SK-N-DZ (cell line): ENCODE measurements around the gene ZSWIM5.

Experiments used
- DNase-seq: peaks from one replicate; pipeline ENCODE4 v3.0.0-alpha.2; 2015; ENCODE audit warnings: low spot score

The ZSWIM5 gene

GRCh38 chr1:45035631-45036301, 170.6 kb downstream of the ZSWIM5 start:
- DNase-seq = no peak

DNA sequence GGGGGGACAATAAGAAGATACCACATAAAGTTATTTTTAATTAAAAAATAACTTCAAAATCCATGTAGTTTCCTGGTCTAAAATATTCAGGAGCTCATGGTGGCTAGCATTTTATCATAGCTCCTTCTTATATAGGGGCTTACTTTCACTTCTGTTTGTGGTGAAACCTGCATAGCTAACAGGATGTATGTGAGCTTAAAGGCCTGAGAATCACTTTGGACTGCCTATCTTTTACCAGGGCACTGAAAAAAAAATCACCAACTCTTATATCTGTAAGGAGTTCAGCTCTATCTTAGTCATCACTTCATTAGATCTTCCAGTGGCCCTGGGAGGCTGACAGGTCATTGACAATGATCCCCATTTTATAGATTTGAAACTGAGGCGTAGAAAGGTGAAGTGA, 173.0 kb downstream of the ZSWIM5 start:
- DNase-seq = no peak

DNA sequence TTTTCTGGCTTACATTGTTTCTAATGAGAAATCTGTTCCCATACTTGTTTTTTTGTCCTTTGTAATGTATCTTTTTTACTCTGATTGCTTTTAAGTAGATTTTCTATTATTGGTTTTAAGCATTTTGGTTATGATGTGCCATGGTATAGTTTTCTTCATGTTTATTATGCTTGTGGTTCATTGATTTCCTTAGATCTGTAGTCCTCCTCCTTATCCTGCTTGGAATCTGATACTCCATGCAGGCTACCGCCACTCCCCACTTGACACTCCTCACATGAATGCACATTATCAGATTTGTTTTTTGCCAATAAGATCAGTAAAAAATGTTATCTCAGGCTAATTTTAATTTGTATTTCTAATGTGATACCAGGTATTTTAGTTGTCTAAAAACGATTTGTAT, 173.6 kb downstream of the ZSWIM5 start:
- no peak for DNase-seq

- no peak for DNase-seq
Observed at GRCh38 chr1:45026446-45026845, 180.0 kb downstream of the ZSWIM5 start.

- no peak for DNase-seq
Observed at GRCh38 chr1:45023663-45024062, 182.7 kb downstream of the ZSWIM5 start.

GRCh38 chr1:45018599-45019230, 187.7 kb downstream of the ZSWIM5 start:
- peak; percentile 70 for DNase-seq

DNA sequence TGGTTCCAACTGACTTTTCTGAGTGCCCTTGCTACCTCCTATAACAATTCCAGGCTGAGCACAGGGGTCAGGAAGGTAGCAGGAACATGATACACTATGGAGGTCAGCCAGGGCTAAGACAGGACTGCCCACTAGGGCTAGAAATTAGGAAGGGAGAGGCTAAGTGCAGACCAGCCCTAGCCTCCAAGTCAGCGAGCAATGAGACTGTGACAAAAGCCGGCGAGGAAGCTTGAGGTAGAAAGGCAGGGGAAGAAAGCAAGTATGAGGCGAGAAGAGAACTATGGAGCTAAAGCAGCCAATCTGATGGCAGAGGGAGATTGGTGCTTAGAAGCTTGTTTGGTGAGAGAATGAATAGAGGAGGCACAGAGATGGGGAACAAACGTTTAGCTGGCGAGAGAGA, 189.6 kb downstream of the ZSWIM5 start:
- no peak for DNase-seq

DNA sequence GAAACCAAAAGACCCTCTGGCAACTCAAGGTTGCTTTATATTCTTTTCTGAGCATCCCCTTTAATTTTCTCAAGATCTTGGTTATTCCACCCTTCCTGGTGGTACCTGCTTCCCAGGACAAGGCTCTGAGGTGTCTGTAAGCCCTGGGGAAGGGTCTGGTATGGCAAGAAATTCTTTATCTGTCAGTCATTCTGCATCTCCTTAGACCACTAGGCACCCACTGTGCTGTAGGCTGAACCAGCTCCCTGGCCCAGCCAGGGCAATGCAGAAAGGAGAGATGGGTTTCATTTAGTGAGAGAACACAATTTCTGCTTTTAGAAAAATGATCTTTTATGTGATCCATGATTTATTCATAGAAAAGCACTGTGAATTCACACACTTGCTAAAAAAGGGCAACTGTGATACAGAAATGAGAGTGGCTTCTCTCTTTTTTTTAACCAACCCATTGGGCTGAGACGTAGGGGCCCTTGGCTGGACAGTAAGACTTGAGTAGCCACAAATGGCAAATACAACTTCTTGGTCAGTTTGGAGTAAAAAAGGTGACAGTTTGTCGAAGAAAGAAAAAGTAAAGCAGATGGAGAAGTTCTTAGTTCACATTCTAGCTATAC, 190.2 kb downstream of the ZSWIM5 start:
- no peak for DNase-seq

DNA sequence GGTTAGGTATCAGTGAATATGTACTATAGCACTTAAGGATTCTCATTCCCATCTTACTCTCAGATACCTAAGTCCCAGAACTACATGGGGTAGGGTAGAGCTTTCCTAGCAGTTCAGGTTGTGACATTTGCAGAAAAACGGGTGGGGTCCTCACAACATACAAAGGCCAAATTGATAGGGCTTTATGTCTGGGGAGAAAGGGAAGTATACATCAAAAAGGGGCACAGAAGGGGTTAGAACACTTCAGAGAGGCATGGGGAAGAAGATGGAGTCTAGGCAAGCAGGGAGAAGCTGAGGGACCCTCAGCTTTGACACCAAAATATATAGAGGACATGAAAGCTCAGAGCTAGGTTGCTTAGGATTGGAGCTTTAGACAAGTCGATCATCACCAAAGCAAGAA, 190.7 kb downstream of the ZSWIM5 start:
- no peak for DNase-seq

GRCh38 chr1:45014321-45015028, 191.9 kb downstream of the ZSWIM5 start:
- DNase-seq = peak; percentile 78

DNA sequence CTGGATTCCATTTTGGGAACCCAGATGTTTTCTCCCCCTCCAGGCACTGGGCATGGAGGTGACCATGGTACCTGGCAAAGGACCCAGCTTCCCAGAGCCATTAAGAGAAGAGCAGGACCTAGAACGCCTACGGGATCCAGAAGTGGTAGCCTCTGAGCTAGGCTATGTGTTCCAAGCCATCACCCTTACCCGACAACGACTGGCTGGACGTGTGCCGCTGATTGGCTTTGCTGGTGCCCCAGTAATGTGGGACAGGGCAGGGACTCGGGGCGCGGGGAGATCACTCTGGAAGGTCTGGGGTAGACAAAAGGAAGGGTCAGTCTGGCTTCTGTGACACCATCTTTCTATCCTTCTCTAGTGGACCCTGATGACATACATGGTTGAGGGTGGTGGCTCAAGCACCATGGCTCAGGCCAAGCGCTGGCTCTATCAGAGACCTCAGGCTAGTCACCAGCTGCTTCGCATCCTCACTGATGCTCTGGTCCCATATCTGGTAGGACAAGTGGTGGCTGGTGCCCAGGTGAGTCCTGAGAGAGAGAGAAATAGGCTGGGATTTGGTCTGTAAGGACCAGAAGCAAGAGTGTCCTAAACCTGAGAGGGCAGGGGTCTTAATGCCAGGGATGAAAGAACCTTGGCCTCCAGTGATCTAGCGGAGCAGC, 192.7 kb downstream of the ZSWIM5 start:
- no peak for DNase-seq

DNA sequence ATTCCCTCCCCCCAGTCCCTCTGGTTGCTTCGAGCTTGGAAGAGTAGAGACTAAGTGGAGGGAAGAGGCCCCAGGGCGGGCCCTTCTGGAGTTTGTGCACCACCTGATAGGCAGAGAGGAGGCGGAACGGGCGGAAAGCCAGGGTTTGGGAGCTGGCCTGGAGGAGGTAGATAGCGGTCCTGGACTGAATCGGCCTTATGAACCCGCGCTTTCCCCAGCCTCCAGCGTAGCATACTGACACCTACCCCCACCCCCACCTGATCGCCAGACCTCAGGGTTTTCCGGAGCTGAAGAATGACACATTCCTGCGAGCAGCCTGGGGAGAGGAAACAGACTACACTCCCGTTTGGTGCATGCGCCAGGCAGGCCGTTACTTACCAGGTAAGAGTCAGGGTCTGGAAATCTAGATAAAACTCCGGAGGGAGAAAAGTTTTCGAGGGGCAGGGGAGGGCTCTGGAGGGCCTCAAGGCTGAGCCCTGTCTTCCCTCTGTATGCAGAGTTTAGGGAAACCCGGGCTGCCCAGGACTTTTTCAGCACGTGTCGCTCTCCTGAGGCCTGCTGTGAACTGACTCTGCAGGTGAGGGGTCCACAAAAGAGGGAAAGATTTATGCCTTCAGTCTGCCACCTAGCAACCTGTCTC, 193.6 kb downstream of the ZSWIM5 start:
- peak; percentile 27 for DNase-seq

DNA sequence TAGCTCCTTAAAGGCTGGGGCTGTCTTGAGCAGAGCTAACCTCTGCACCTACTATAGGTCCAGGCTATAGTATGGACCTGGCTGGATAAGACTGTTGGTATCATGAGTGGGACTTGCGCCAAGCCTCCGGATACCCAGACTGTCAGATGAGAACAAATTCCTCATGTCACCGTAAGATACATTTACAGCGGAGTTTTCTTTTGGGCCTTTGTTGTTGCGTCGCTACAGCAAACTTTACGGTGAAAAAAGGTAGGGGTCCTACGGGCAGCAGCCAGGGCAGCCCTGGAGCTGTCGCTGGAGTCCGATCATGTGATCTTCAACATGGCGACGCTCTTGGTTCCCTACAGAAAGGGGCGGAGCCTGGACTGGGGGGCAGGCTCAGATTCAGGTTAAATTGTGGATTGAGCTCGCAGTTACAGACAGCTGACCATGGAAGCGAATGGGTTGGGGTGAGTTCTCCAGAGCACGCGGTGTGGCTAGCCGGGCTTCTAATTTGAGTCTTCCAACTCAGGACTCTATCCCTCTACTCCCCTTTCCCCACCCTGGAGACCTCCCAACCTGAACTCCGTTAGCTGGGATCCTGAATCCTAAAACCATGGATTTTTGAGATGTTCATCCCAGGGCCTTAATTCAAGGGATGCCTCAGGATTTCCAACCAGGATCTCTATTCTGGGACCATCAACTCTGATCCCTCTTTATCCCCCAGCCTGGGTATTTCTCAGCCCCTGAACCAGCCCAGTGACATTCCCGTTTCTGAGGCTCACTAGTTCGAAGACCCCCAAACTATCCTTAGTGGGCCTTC, 194.4 kb downstream of the ZSWIM5 start, which contains the start of gene UROD:
Gene UROD, plus strand, starts transcription at position 418 of the 802 bp plus-strand sequence. Its CDS starts 12 bp downstream, at position 430.
- DNase-seq = peak; percentile 94

DNA sequence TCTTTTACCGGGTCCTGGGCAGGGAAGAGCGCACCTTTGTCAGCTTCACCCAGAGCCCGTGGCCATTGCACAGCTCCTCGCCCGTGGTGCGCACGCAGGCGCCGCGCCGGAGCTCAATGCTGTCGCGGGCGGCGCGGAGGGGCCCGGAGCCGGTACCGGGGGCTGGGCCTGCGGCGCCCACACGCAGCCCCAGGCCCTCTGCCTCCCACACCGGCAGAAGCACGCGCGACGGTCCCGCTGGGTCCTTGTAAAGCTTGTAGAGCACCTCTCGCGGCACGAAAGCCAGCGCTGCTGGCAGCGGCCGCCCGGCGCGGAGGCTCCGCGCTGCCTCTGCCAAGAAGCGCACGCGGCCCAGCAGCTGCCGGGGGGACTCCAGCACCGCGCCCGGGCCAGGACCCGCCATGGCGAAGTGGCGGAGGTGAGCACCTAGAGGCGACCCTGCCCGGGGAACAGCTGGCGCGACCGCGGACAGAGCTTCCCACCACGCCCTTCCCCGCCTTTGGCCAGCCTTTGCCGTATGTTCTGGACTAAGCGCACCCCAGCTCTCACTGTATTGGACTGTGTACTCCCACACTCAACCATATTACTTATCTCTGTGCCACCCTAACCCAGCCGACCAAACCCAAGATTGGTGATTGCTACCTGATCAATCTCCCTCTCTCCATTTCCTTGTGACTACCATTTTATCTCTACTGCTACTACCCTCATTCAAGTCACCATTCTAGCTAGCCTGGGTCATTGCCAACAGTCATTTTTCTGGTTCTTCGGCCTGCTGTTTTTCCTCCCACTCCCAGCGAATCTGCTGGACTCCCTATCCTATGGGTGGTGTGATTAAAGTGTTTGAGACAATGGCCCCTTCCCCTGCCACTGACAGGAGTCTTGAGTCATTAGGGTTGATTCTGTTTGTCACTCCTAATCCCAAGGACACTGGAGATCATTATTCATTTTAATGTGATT, 195.3 kb downstream of the ZSWIM5 start, which contains the start of gene HECTD3:
Gene HECTD3, minus strand, starts transcription at position 470 of the 957 bp plus-strand sequence. Its CDS starts 67 bp downstream, at position 403.
- peak; percentile 75 for DNase-seq

GRCh38 chr1:45009956-45010854, 196.2 kb downstream of the ZSWIM5 start:
- no peak for DNase-seq

GRCh38 chr1:45009296-45009865, 197.0 kb downstream of the ZSWIM5 start:
- DNase-seq = no peak

GRCh38 chr1:45008516-45008915, 197.9 kb downstream of the ZSWIM5 start:
- no peak for DNase-seq

DNA sequence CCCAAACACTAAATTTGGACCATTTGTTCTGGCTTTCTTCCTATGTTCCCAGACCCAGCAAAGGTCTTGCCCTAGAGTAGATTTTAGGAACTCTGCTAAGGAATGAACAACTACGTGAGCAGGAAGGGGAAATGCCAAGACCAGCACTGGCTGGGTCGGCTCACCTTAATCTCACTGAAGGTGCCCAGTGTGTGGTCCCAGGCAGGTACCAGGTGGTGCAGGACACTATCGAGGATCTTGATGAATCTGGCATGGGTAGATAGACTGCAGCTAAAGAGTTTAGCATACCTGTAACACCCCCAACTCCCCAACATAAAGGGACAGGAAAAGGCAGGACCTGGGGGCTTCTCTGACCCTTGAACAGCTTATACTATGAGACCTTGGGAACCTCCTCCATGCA, 198.3 kb downstream of the ZSWIM5 start:
- no peak for DNase-seq
